PC-9 (cell line): ENCODE results near the gene OSBPL6. TPM values are rescaled to one million over a fixed set of nuclear protein-coding genes. Genes with fewer than 3 reads are reported as not detected.

Experiments
- BruUV-seq: library from RNA; stranded (reverse); fragments of 400-500 nt; replicated peaks from 2 replicates; lab custom pipeline; 2021; lab: Mats Ljungman, UMichigan
- CTCF ChIA-PET: fragments of 300-600 bp; sonication (Branson Sonifier 250); formaldehyde crosslinking; loops from one replicate; lab custom pipeline; 2022; ENCODE audit warnings: antibody characterized with exemption; lab: Charles Lee
- POLR2A ChIA-PET: fragments of 300-600 bp; sonication (Branson Sonifier 250); formaldehyde crosslinking; loops from one replicate; lab custom pipeline; 2022; ENCODE audit warnings: antibody characterized with exemption; ENCODE audit not compliant: unreplicated experiment; lab: Charles Lee
- DNase-seq, 2 experiments: peaks; one replicate each; pipeline versions ENCODE4 v3.0.0 to v3.0.0-alpha.2; 2015 to 2022; ENCODE audit warnings: mixed read lengths in 1 of 2
- H2AFZ ChIP-seq: fragments of 200-600 bp; sonication (generic); 2 replicates; pipeline ENCODE4 v1.8.1; 2017; ENCODE audit warnings: antibody characterized with exemption
- H3F3A ChIP-seq: fragments of 200-600 bp; sonication (generic); 2 replicates; pipeline ENCODE4 v1.8.1; 2017; ENCODE audit warnings: antibody characterized with exemption, mild to moderate bottlenecking, low read depth; ENCODE audit not compliant: insufficient read depth
- H3K27ac ChIP-seq: fragments of 200-600 bp; sonication (generic); 2 replicates; pipeline ENCODE4 v1.6.1; 2016; ENCODE audit warnings: mixed run types
- H3K27me3 ChIP-seq: fragments of 200-600 bp; sonication (generic); 2 replicates; pipeline ENCODE4 v1.6.1; 2016; ENCODE audit warnings: low read depth, mixed run types; ENCODE audit not compliant: insufficient read depth
- H3K36me3 ChIP-seq: fragments of 200-600 bp; sonication (generic); 2 replicates; pipeline ENCODE4 v1.6.1; 2016; ENCODE audit warnings: low read depth, mixed run types
- H3K4me1 ChIP-seq: fragments of 200-600 bp; sonication (generic); replicated peaks from 2 replicates; pipeline ENCODE4 v1.6.1; 2016; ENCODE audit warnings: mixed run types; ENCODE audit not compliant: insufficient read depth
- H3K4me2 ChIP-seq: fragments of 200-600 bp; sonication (generic); 2 replicates; pipeline ENCODE4 v1.6.1; 2017; ENCODE audit warnings: mixed run types
- H3K4me3 ChIP-seq: fragments of 200-600 bp; sonication (generic); 2 replicates; pipeline ENCODE4 v1.6.1; 2016; ENCODE audit warnings: mixed run types
- H3K79me2 ChIP-seq: fragments of 200-600 bp; sonication (generic); 2 replicates; pipeline ENCODE4 v1.6.1; 2017; ENCODE audit warnings: low read depth, mixed run types
- H3K9me2 ChIP-seq: fragments of 200-600 bp; sonication (generic); 2 replicates; pipeline ENCODE4 v1.8.1; 2017; ENCODE audit warnings: mild to moderate bottlenecking; ENCODE audit not compliant: insufficient read depth
- H3K9me3 ChIP-seq: fragments of 200-600 bp; sonication (generic); 2 replicates; pipeline ENCODE4 v1.8.1; 2016; ENCODE audit warnings: low read depth; ENCODE audit not compliant: insufficient read depth
- H4K20me1 ChIP-seq: fragments of 200-600 bp; sonication (generic); 2 replicates; pipeline ENCODE4 v1.8.1; 2017; ENCODE audit not compliant: insufficient read depth
- CTCF ChIP-seq: fragments of 200-600 bp; sonication (generic); conservative IDR thresholded peaks from 2 replicates; pipeline ENCODE4 v1.6.1; 2017; ENCODE audit warnings: mixed run types, antibody characterized with exemption, mild to moderate bottlenecking, moderate library complexity
- EZH2 ChIP-seq: fragments of 200-600 bp; sonication (generic); IDR thresholded peaks from 2 replicates; pipeline ENCODE4 v1.8.0; 2017; ENCODE audit warnings: antibody characterized with exemption, low read depth
- intact Hi-C: fragments of 100-400 bp; cut with micrococcal nuclease; formaldehyde crosslinking; loops from one replicate; pipeline ENCODE4 v1.10.0; 2022; ENCODE audit not compliant: unreplicated experiment
- total RNA-seq: library from RNA; stranded (reverse); gene quantifications from 2 replicates; pipeline ENCODE4 v1.2.3, GENCODE V29; 2021

OSBPL6 gene
- total RNA-seq, 1 experiment from 2014 or later, result 2.6 TPM

- ChIA-PET CTCF (interaction anchor here (0.7 kb wide), 1 partner anchor 292 kb away, joined by 3 read pairs; no protein-coding TSS in a partner anchor), POLR2A (no interaction called here)
- Histone ChIP-seq H2AFZ (no peak overlapping the region), H3K27me3 (peaks cover 24% of the 10 kb centered on the region; the same call in 1 of the 2 replicates), H3F3A (peaks cover 10% of the 10 kb centered on the region; the same call in 1 of the 2 replicates), H4K20me1 (no peaks in the 10 kb centered on the region), H3K4me2 (no peak overlapping the region), H3K4me3 (no peak overlapping the region), H3K4me1 (peaks cover 16% of the 10 kb centered on the region), H3K9me3 (no peaks in the 10 kb centered on the region), H3K36me3 (no peaks in the 10 kb centered on the region), H3K79me2 (no peaks in the 10 kb centered on the region), H3K9me2 (no peaks in the 10 kb centered on the region), H3K27ac (no peak overlapping the region)
- TF ChIP-seq EZH2 (no peak), CTCF (no peak)
- DNase-seq, result no peak
- intact Hi-C loops, result loop anchor here (5.0 to 10.0 kb wide), 3 partner anchors 117 to 207 kb away; partner anchors contain the start of gene PDE11A
- BruUV-seq, result no TSS peak
Measured at GRCh38 chr2:178191511-178191910, 2.8 kb upstream of the OSBPL6 start.

- no peaks in the 10 kb centered on the region for H3K9me3 ChIP-seq
- no peak for TF ChIP-seq EZH2
- no peak for TF ChIP-seq CTCF
- no peaks in the 10 kb centered on the region for H4K20me1 ChIP-seq
- H3K4me2 ChIP-seq, result peak overlapping the region; percentile 88
- peaks cover 24% of the 10 kb centered on the region; the same call in 1 of the 2 replicates for H3K27me3 ChIP-seq
- no peaks in the 10 kb centered on the region for H3K9me2 ChIP-seq
- peaks cover 16% of the 10 kb centered on the region for H3K4me1 ChIP-seq
- H3K36me3 ChIP-seq, result no peaks in the 10 kb centered on the region
- no peaks in the 10 kb centered on the region for H3K79me2 ChIP-seq
- POLR2A ChIA-PET, result no interaction called here
- CTCF ChIA-PET, result no interaction called here
- H3K4me3 ChIP-seq, result peak overlapping the region; percentile 93
- peak overlapping the region; percentile 94 for H2AFZ ChIP-seq
- H3F3A ChIP-seq, result peaks cover 10% of the 10 kb centered on the region; the same call in 1 of the 2 replicates
- no TSS peak for BruUV-seq
- H3K27ac ChIP-seq, result no peak overlapping the region
- intact Hi-C loops, result loop anchor here (5.0 to 10.0 kb wide), 3 partner anchors 119 to 209 kb away; partner anchors contain the start of gene PDE11A
- DNase-seq, result no peak
Measured at GRCh38 chr2:178193496-178193822, 853 bp upstream of the OSBPL6 start.

GRCh38 chr2:178194600-178195389 is 483 bp downstream of the OSBPL6 start:
- ChIA-PET CTCF (no interaction called here), POLR2A (no interaction called here)
- Histone ChIP-seq H3K36me3 (no peaks in the 10 kb centered on the region), H3K4me3 (peak overlapping the region; percentile 93), H3K9me2 (no peaks in the 10 kb centered on the region), H4K20me1 (no peaks in the 10 kb centered on the region), H3K79me2 (no peaks in the 10 kb centered on the region), H3K27me3 (peaks cover 24% of the 10 kb centered on the region; the same call in 1 of the 2 replicates), H2AFZ (peak overlapping the region; percentile 94), H3K9me3 (no peaks in the 10 kb centered on the region), H3K4me1 (peaks cover 16% of the 10 kb centered on the region), H3K27ac (no peak overlapping the region), H3K4me2 (peak overlapping the region; percentile 88), H3F3A (peaks cover 10% of the 10 kb centered on the region; the same call in 1 of the 2 replicates)
- intact Hi-C loops, result loop anchor here (1.0 to 10.0 kb wide), 7 partner anchors 62 to 220 kb away; partner anchors contain the start of genes PDE11A and RBM45
- peak in 1 of 2 experiments; percentile 60 for DNase-seq
- no peak for TF ChIP-seq CTCF
- TF ChIP-seq EZH2, result 0 out of 2 replicates have a peak, but pooled peaks have one; percentile 37
- BruUV-seq, result no TSS peak
